Chondrocyte (in vitro differentiated cells): ENCODE measurements around the gene AKR1C8. TPM values are rescaled to one million over a fixed set of nuclear protein-coding genes. Genes with fewer than 3 reads are reported as not detected.

Source experiments
- DNase-seq: peaks from one replicate; pipeline ENCODE4 v3.0.0; 2021; ENCODE audit warnings: mixed read lengths, low spot score
- H3K27ac Mint-ChIP-seq: one replicate; pipeline ENCODE4 v1.8.0; 2021; ENCODE audit warnings: mild to moderate bottlenecking, moderate library complexity, mixed read lengths; ENCODE audit not compliant: unreplicated experiment
- H3K27me3 Mint-ChIP-seq: 2 replicates; pipeline ENCODE4 v1.8.0; 2021; ENCODE audit warnings: low read depth, mixed read lengths
- H3K36me3 Mint-ChIP-seq: 2 replicates; pipeline ENCODE4 v1.8.0; 2021; ENCODE audit warnings: low read depth, mixed read lengths
- H3K4me1 Mint-ChIP-seq: 2 replicates; pipeline ENCODE4 v1.8.0; 2021; ENCODE audit warnings: low read depth, mild to moderate bottlenecking, mixed read lengths
- H3K4me3 Mint-ChIP-seq: one replicate; pipeline ENCODE4 v1.8.0; 2021; ENCODE audit warnings: mild to moderate bottlenecking, moderate library complexity, mixed read lengths; ENCODE audit not compliant: unreplicated experiment
- H3K9me3 Mint-ChIP-seq: 2 replicates; pipeline ENCODE4 v1.8.0; 2021; ENCODE audit warnings: low read depth, mixed read lengths
- total RNA-seq: library from RNA; stranded (reverse); gene quantifications from 3 replicates; pipeline ENCODE4 v1.2.1, GENCODE V29; 2021
- TF ChIP-seq, protein P1 (sequence below): fragments of 200-600 bp; sonication (generic); IDR thresholded peaks from 2 replicates; pipeline ENCODE4 v1.5.0; 2021; ENCODE audit warnings: antibody characterized with exemption, mild to moderate bottlenecking, moderate library complexity

Gene AKR1C8
- total RNA-seq, 1 donor from 2014 or later = not detected

DNA sequence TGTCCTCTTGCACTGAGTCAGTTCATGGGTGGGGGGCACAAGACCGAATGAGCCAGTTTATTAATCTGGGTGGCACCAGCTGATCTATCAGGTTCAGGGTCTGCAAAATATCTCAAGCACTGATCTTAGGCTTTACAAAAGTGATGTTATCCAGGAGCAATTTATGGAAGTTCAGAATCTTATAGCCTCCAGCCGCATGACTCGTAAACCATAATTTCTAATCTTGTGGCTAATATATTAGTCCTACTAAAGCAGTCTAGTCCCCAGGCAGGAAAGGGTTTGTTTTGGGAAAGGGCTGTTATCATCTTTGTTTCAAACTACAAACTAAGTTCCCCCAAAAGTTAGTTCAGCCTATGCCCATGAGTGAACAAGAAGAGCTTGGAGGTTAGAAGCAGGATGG, 33.9 kb downstream of the AKR1C8 start:
- peaks cover 22% of the 10 kb centered on the region for H3K9me3 Mint-ChIP-seq
- no peaks in the 10 kb centered on the region for H3K27me3 Mint-ChIP-seq
- H3K4me1 Mint-ChIP-seq = no peaks in the 10 kb centered on the region
- H3K27ac Mint-ChIP-seq = no peak overlapping the region
- H3K4me3 Mint-ChIP-seq = no peak overlapping the region
- DNase-seq = no peak
- no peaks in the 10 kb centered on the region for H3K36me3 Mint-ChIP-seq
- TF ChIP-seq, protein P1, sequence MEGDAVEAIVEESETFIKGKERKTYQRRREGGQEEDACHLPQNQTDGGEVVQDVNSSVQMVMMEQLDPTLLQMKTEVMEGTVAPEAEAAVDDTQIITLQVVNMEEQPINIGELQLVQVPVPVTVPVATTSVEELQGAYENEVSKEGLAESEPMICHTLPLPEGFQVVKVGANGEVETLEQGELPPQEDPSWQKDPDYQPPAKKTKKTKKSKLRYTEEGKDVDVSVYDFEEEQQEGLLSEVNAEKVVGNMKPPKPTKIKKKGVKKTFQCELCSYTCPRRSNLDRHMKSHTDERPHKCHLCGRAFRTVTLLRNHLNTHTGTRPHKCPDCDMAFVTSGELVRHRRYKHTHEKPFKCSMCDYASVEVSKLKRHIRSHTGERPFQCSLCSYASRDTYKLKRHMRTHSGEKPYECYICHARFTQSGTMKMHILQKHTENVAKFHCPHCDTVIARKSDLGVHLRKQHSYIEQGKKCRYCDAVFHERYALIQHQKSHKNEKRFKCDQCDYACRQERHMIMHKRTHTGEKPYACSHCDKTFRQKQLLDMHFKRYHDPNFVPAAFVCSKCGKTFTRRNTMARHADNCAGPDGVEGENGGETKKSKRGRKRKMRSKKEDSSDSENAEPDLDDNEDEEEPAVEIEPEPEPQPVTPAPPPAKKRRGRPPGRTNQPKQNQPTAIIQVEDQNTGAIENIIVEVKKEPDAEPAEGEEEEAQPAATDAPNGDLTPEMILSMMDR = no peak

DNA sequence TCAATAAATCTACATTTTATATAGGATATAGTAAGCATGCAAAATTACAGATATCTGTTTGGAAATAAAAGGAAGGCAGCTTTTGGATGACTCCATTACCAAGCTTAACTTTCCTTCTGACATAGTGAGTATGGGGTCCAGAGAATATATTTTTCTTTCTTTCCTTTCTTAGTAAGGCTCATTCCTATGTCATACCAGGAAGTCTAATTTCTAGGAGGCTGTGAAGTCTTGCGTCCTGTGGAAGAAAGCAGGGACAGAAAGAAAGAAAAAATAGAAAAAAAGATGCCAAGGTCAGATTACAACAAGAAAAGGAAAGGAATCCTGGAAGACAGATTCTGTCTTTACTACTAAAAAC, 36.3 kb downstream of the AKR1C8 start:
- no peak for DNase-seq
- no peaks in the 10 kb centered on the region for H3K36me3 Mint-ChIP-seq
- no peak overlapping the region for H3K4me3 Mint-ChIP-seq
- H3K4me1 Mint-ChIP-seq = no peaks in the 10 kb centered on the region
- TF ChIP-seq, protein P1 = no peak
- H3K27me3 Mint-ChIP-seq = no peaks in the 10 kb centered on the region
- peaks cover 17% of the 10 kb centered on the region for H3K9me3 Mint-ChIP-seq
- no peak overlapping the region for H3K27ac Mint-ChIP-seq

DNA sequence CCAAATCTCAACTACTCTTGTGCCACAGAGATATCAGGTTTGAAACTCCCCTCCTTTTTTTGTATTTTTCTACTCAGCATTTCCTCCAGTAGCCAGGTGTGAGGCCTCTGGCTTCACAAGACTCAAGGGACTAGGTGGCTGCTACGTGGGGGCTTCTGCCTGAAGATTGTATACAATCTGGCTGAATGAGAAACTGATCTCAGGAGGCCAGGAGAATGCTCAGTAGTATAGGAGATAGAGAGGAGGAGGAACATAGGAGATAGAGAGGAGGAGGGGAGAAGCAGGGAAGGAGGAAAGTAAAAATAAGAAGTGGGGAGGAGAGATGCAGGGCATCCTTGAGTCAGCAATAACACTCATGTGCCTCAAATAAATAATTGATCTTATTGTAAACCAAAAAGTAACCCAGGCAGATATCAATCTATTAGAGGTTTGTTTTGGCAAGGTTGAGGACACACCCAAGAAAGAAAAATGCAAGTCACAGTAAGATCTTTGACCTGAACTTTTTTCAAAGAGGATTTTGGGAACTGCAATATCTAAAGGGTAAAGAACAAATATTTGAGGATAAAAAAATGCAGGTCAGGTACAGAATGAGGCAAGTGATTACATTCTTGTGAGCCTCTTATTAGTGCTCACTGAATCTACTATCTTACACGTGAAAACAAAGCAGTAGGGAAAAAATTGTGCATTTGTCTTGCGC, 36.8 kb downstream of the AKR1C8 start:
- Mint-ChIP-seq H3K27ac (no peak overlapping the region), H3K36me3 (no peaks in the 10 kb centered on the region), H3K4me1 (no peaks in the 10 kb centered on the region), H3K27me3 (no peaks in the 10 kb centered on the region), H3K4me3 (no peak overlapping the region), H3K9me3 (peaks cover 17% of the 10 kb centered on the region)
- TF ChIP-seq, protein P1 = no peak
- no peak for DNase-seq

DNA sequence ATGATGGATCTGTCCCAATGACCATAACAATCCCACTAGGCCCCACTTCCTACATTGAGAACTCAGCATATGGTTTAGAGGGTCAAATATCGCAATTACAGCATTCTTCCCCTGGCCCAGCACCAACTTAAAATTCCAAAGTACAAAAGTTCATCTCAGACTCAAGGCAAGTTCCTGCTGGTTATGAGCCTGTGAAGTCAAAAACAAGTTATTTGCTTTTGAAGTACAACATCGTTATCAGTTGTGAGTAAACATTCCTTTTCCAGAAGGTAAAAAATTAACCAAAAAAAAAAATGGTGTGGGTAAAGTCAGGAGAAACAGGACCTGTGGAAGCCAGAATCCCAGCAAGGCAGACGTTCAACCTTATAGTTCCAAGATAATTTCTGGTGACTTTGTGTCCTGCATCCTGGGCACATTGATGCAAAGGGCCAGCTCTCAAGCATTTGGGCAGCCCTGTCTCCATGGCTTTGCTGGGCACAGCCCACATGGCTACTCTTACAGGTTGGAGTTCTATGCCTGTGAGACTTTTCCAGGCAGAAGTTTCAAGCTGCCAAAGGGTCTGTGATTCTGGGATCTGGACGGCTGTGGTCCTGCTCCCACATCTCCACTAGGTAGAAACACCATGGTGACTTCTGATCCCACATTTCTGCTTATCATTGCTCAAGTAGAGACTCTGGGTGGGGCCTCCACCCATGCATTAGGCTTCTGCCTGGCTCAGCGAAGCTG, 37.5 kb downstream of the AKR1C8 start:
- Mint-ChIP-seq H3K4me3 (no peak overlapping the region), H3K9me3 (peaks cover 17% of the 10 kb centered on the region)

DNA sequence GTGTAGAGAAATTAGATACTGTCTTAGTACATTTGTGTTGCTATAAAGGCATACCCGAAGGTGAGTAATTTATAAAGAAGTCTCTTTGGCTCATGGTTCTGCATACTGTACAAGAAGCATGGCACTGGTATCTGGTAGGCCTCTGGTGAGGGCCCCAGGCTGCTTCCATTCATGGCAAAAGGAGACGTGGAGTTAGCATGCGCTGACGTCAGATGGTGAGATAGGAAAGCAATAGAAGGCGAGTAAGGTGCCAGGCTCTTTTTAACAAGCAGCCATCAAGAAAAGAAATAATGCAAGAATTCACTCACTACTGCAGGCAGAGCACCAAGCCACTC, 38.1 kb downstream of the AKR1C8 start:
- Mint-ChIP-seq H3K4me1 (no peaks in the 10 kb centered on the region), H3K27me3 (no peaks in the 10 kb centered on the region), H3K36me3 (no peaks in the 10 kb centered on the region), H3K9me3 (peaks cover 17% of the 10 kb centered on the region), H3K27ac (no peak overlapping the region), H3K4me3 (no peak overlapping the region)
- TF ChIP-seq, protein P1 = no peak
- DNase-seq = no peak

More for the DNA sequence above, 37.5 kb downstream of the AKR1C8 start:
- DNase-seq = no peak
- no peaks in the 10 kb centered on the region for H3K27me3 Mint-ChIP-seq
- TF ChIP-seq, protein P1 = no peak
- no peaks in the 10 kb centered on the region for H3K36me3 Mint-ChIP-seq
- H3K27ac Mint-ChIP-seq = no peak overlapping the region
- H3K4me1 Mint-ChIP-seq = no peaks in the 10 kb centered on the region
